T47D (cell line): ENCODE data around the gene CCL19.
"Not testable (repeated sequence)": the region's sequence is repeated elsewhere in the genome, so short reads cannot be mapped to it uniquely, and the experiment has no call there.

ENCODE experiments used
- DNase-seq, 2 experiments: peaks; one replicate each; pipeline versions ENCODE4 v3.0.0 to v3.0.0-alpha.2; 2011 to 2012; ENCODE audit warnings: low read depth in 1 of 2, low spot score in 1 of 2
- JUND ChIP-seq: IDR thresholded peaks from 2 replicates; pipeline ENCODE4 v1.6.1; 2012; ENCODE audit warnings: low read depth
- in situ Hi-C: cut with HindIII; loops from 2 replicates; pipeline ENCODE4 v1.10.0; 2016; ENCODE audit warnings: low sequenced_read_pairs, low pct_unique_long_range_greater_than_20kb

The CCL19 gene

DNA sequence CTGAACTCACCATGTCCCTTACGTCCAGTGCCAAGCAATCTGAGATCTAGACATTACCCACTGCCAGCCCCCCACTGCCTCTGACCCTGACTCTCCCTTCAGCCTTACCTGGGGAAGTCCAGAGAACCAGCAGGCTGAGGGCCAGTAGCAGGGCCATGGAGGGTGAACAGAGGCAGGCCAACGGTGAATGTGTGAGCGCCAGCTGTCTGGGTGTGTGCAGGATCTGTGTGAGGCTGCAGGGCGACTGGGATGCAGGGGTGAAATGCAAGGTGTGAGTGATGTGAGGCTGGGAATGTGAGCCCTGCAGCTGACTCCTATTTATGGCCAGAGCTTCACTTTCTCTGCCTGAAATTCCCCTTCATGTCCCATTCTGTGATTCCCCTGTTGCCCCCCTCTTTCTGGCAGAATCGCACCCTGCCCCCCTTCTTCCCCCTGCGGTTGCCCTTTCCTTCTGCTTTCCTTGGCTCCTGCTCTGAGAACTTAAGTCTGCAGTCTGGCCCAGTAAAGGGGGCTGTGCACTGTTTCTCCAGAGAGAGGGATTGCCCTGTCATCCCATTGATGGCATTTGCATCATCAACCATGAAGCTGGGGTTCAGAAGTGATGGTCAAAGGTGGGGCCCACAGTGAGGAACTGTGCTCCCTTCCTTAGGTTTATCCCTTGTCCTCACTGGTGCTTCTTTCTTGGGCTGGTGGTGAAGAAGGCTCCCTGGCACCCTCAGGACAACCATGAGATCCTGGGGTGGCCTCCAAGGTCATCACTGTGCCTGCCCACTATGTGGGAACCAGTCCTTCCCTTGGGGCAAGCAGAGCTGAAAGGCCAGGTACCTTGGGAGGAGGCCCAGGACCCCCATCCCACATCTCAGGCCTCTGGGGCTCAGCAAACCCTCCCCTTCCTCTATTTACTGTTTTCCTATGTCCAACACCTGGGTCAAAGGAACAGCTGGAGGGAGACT lies at the start of gene CCL19:
Gene CCL19, minus strand, starts transcription at position 294 of the 953 bp plus-strand sequence. Its CDS starts 137 bp downstream, at position 157.
- DNase-seq, result no peak
- no peak for TF ChIP-seq JUND
- in situ Hi-C loops, result no loop called here

DNA sequence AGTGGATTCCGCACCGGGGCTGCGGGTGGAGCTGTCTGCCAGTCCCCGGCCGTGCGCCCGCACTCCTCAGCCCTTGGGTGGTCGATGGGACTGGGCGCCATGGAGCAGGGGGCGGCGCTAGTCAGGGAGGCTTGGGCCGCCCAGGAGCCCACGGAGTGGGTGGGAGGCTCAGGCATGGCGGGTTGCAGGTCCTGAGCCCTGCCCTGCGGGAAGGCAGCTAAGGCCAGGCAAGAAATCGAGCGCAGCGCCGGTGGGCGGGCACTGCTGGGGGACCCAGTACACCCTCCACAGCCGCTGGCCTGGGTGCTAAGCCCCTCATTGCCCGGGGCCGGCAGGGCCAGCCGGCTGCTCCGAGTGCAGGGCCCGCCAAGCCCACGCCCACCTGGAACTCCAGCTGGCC lies 49.1 kb upstream of the CCL19 start:
- in situ Hi-C loops, DNase-seq: not testable (repeated sequence)

GRCh38 chr9:34737677-34738260 lies 46.7 kb upstream of the CCL19 start:
- DNase-seq, result no peak
- in situ Hi-C loops, result no loop called here
- no peak for TF ChIP-seq JUND

- TF ChIP-seq JUND, result no peak
- no peak for DNase-seq
- in situ Hi-C loops, result no loop called here
Observed at GRCh38 chr9:34734720-34735119, 43.6 kb upstream of the CCL19 start.

- no peak for TF ChIP-seq JUND
- in situ Hi-C loops, result no loop called here
- DNase-seq, result no peak
Observed at GRCh38 chr9:34732886-34733285, 41.8 kb upstream of the CCL19 start.

DNA sequence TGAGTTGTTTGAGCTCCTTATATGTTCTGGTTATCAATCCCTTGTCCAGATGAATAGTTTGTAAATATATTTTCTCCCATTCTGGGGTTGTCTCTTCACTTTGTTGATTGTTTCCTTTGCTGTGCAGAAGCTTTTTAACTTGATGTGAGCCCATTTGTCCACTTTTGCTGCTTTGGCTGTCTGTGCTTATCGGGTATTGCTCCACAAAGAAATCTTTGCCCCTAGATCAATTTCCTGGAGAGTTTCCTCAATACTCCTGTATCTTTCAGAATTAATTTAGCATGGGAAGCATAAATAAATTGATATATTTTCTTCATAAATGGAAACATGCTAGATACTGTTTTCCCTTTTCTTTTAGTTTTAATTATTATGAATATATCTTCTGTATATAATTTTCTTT lies 41.4 kb upstream of the CCL19 start:
- in situ Hi-C loops, result no loop called here
- DNase-seq, result no peak
- no peak for TF ChIP-seq JUND

- no peak for TF ChIP-seq JUND
- no peak for DNase-seq
- in situ Hi-C loops, result no loop called here
Observed at GRCh38 chr9:34723141-34723540, 32.1 kb upstream of the CCL19 start.

- in situ Hi-C loops, DNase-seq: not testable (repeated sequence)
Observed at GRCh38 chr9:34719769-34720025, 28.6 kb upstream of the CCL19 start.

- TF ChIP-seq JUND, result no peak
- in situ Hi-C loops, result no loop called here
- DNase-seq, result no peak
Observed at GRCh38 chr9:34719021-34719768, 28.1 kb upstream of the CCL19 start.

DNA sequence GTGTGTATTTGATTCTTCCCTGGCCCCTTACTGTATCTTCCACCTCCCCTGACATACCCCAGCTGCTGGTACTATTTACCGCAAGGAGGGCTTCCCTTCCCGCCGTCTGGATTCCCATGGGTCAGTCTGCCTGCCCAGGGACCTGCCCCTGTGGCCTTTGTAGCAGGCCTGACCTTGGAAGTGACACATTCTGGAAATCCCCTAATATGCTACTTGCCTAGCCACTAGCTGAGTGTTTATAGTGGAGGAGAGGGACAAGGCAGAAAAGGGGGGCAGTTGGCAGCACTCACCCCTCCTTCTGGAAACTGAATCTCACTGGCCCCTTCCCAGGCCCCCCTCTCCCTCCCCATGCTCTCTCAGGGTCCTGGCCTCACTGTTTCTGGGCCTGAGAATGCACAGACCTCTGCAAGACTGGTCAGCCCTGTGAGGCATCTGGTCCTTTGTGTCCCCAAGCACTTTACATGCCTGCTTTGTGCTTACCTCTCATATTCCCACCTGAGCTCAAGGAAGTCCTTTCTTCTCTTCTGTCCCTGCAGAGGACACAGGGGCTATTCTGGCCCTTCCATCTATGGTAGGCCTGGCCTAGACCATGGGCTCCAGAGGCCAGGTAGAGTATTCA lies 27.0 kb upstream of the CCL19 start:
- no peak for DNase-seq
- in situ Hi-C loops, result no loop called here
- no peak for TF ChIP-seq JUND

GRCh38 chr9:34716711-34717110 lies 25.6 kb upstream of the CCL19 start:
- in situ Hi-C loops, result no loop called here
- no peak for TF ChIP-seq JUND
- DNase-seq, result no peak

DNA sequence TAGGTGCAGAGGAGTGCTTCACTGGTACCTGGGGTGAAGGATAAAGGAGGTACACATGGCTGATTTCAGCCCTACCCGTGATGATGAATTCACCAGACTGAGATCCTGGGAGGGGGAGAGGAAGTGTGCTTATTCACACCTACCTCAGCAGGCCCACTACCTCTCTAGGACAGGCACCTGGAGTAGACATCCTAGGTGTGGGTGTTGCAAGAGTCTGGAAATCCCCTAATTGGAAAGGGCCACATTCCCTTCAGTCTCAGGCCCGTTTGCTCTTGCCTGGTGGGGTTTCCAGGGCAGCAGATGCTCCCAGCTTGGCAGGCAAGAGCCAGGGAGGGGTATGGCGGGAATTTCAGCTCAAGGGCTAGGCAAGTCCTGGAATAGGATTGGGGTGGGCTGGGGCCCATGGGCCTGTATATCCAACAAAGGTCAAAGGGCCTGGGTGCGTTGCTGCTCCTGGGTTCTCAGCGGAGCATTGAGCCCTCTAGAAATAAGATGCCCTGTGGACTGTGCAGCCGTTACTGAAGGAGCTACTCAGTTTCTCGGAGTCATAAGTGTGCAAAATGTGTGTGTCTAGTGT lies 24.7 kb upstream of the CCL19 start:
- DNase-seq, result no peak
- in situ Hi-C loops, result no loop called here
- no peak for TF ChIP-seq JUND

- DNase-seq, result no peak
- no peak for TF ChIP-seq JUND
- in situ Hi-C loops, result no loop called here
Observed at GRCh38 chr9:34714007-34714406, 22.9 kb upstream of the CCL19 start.
